ENCODE measurements around the gene SPATA21.
A peak's percentile ranks its signal among the peaks of the same experiment; 100 is the strongest.
"Not testable (repeated sequence)": the region's sequence is repeated elsewhere in the genome, so short reads cannot be mapped to it uniquely, and the experiment has no call there.

Gene SPATA21

DNA sequence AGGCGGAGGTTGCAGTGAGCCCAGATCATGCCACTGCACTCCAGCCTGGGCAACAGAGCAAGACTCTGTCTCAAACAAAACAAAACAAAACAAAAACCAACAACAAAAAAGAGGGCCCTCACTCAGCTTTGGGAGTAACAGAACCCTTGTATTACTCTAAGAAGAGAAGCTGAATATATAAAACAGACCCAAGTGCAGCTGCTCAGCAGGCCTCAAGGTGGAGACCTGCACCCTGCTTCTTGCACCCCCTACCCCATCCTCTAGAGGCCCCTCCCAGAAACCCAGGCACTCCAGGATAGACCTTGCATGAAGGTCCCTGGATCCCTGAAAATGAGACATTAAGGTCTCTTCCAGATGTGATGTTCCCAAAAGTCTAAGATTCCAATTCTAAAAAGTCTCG is 37.7 kb upstream of the SPATA21 start:
- H3K36me3 ChIP-seq (replicated peaks) = peaks cover 32% of the 10 kb centered on the region
- DNase-seq; in situ Hi-C loops (cut with HindIII; ENCODE audit: low pct_ligation_motif_present, low sequenced_read_pairs): not testable (repeated sequence)

GRCh38 chr1:16474166-16474800 is 37.1 kb upstream of the SPATA21 start:
- Histone ChIP-seq H3K36me3 (replicated peaks) (peaks cover 32% of the 10 kb centered on the region), H3K27me3 (replicated peaks) (no peaks in the 10 kb centered on the region), H3K4me3 (ENCODE audit: low read depth, low read length) (no peak overlapping the region), H3K27ac (no peak overlapping the region)
- in situ Hi-C loops (cut with HindIII; ENCODE audit: low pct_ligation_motif_present, low sequenced_read_pairs) = no loop called here
- DNase-seq = no peak
- TF ChIP-seq, protein P1, sequence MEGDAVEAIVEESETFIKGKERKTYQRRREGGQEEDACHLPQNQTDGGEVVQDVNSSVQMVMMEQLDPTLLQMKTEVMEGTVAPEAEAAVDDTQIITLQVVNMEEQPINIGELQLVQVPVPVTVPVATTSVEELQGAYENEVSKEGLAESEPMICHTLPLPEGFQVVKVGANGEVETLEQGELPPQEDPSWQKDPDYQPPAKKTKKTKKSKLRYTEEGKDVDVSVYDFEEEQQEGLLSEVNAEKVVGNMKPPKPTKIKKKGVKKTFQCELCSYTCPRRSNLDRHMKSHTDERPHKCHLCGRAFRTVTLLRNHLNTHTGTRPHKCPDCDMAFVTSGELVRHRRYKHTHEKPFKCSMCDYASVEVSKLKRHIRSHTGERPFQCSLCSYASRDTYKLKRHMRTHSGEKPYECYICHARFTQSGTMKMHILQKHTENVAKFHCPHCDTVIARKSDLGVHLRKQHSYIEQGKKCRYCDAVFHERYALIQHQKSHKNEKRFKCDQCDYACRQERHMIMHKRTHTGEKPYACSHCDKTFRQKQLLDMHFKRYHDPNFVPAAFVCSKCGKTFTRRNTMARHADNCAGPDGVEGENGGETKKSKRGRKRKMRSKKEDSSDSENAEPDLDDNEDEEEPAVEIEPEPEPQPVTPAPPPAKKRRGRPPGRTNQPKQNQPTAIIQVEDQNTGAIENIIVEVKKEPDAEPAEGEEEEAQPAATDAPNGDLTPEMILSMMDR (IDR thresholded peaks at IDR 0.05; ENCODE audit: low read depth, low read length, missing control alignments) = no peak

More for the DNA sequence above, 37.7 kb upstream of the SPATA21 start:
- H3K4me3 ChIP-seq (ENCODE audit: low read depth, low read length); H3K27ac ChIP-seq; H3K27me3 ChIP-seq (replicated peaks): not testable (repeated sequence)
- TF ChIP-seq, protein P1 (IDR thresholded peaks at IDR 0.05; ENCODE audit: low read depth, low read length, missing control alignments) = peak; percentile 34

GRCh38 chr1:16468558-16468957 is 31.3 kb upstream of the SPATA21 start:
- H3K36me3 ChIP-seq (replicated peaks) = peaks cover 23% of the 10 kb centered on the region
- in situ Hi-C loops (cut with HindIII; ENCODE audit: low pct_ligation_motif_present, low sequenced_read_pairs) = no loop called here
- H3K27ac ChIP-seq = no peak overlapping the region
- TF ChIP-seq, protein P1 (IDR thresholded peaks at IDR 0.05; ENCODE audit: low read depth, low read length, missing control alignments) = no peak
- H3K27me3 ChIP-seq (replicated peaks) = no peaks in the 10 kb centered on the region
- no peak overlapping the region for H3K4me3 ChIP-seq (ENCODE audit: low read depth, low read length)
- DNase-seq = no peak

- H3K36me3 ChIP-seq (replicated peaks) = peaks cover 30% of the 10 kb centered on the region
- TF ChIP-seq, protein P1 (IDR thresholded peaks at IDR 0.05; ENCODE audit: low read depth, low read length, missing control alignments) = no peak
- peak; percentile 5 for DNase-seq
- H3K27ac ChIP-seq = no peak overlapping the region
- no peak overlapping the region for H3K4me3 ChIP-seq (ENCODE audit: low read depth, low read length)
- no peaks in the 10 kb centered on the region for H3K27me3 ChIP-seq (replicated peaks)
- in situ Hi-C loops (cut with HindIII; ENCODE audit: low pct_ligation_motif_present, low sequenced_read_pairs) = no loop called here
Observed at GRCh38 chr1:16464917-16465625, 27.8 kb upstream of the SPATA21 start.

DNA sequence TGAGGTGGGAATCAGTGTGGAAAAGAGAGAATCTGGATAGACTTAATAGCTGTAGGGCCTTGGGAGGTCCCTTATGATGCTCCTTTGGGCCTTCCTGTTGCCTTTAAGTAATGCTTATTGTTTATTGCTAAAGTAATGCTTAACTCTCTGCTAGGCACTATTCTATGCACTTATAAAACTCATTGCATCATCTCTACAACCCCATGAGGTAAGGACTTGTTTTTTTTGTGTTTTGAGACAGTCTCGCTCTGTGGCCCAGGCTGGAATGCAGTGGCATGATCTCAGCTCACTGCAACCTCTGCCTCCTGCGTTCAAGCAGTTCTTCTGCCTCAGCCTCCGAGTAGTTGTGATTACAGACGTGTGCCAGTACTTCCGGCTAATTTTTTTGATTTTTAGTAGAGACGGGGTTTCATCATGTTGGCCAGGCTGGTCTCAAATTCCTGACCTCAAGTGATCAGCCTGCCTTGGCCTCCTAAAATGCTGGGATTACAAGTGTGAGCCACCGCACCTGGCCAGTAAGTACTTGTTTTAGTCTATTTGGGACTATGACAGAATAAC is 25.6 kb upstream of the SPATA21 start:
- Histone ChIP-seq H3K27me3 (replicated peaks) (no peaks in the 10 kb centered on the region), H3K36me3 (replicated peaks) (peaks cover 47% of the 10 kb centered on the region), H3K27ac (no peak overlapping the region), H3K4me3 (ENCODE audit: low read depth, low read length) (no peak overlapping the region)
- TF ChIP-seq, protein P1 (IDR thresholded peaks at IDR 0.05; ENCODE audit: low read depth, low read length, missing control alignments) = no peak
- DNase-seq = no peak
- in situ Hi-C loops (cut with HindIII; ENCODE audit: low pct_ligation_motif_present, low sequenced_read_pairs) = no loop called here

All from brain microvascular endothelial cell (primary cell).